ENCODE results near the gene EPHA8. TPM values are rescaled to one million over a fixed set of nuclear protein-coding genes. Genes with fewer than 3 reads are reported as not detected.

EPHA8 gene
- total and polyA plus RNA-seq, 8 donors = not detected

- WGBS, 5 donors = 33 to 73% (median 47%) methylated on average over 6 of the region's 6 CpGs
- no peak for DNase-seq
These were observed 73.6 kb downstream of the EPHA8 start for GRCh38 chr1:22636927-22637326.

DNA sequence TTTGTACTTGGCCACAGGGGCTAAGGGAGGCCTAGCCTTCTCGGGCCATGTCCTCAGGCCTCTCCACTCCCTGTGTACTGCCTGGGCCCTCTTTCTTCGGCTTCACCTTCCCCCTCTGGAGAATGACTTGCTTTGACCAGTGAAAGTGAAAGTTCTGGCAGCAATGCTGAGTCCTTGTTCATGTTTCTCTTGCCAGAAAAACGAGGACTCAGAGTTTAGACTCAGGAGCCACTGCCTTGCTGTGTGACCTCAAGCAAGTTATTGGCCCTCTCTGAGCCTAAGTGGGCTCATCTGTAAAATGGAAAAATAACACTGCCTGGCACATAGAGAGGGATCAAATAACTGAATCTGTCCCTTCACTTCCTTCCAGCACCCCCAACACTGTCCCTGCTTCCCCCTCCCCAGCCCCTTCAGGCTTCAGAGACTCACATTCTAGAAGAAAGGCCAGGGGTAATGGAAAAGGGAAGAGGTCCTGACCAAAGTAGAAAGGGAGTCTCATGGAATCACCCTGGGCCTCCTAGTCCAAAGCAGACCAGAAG, 74.7 kb downstream of the EPHA8 start:
- peaks cover 0 to 10% (median 7%) of the 10 kb centered on the region in 4 donors for H3K4me1 ChIP-seq
- H3K27ac ChIP-seq = peak overlapping the region in 1 of 5 donors; percentile 50
- TF ChIP-seq POLR2A (IDR thresholded peaks at IDR 0.05) = no peak
- TF ChIP-seq POLR2AphosphoS5 (IDR thresholded peaks at IDR 0.05) = no peak
- TF ChIP-seq CTCF (IDR thresholded peaks at IDR 0.05) = no peak
- no peak for TF ChIP-seq EP300 (IDR thresholded peaks at IDR 0.05)
- intact Hi-C loops (cut with DNase I; ENCODE audit: low total_unique reads) = no loop called here
- no peaks in the 10 kb centered on the region for H3K36me3 ChIP-seq
- H3K4me3 ChIP-seq = peak overlapping the region in 3 of 4 donors; percentile 15 to 31 (median 24)
- WGBS, 5 donors = 59 to 67% (median 66%) methylated on average over 3 of the region's 3 CpGs
- no peak for DNase-seq
- H3K9me3 ChIP-seq = no peaks in the 10 kb centered on the region
- H3K27me3 ChIP-seq = peaks cover 0 to 64% (median 0%) of the 10 kb centered on the region in 3 donors

More at GRCh38 chr1:22636927-22637326, 73.6 kb downstream of the EPHA8 start:
- H3K4me3 ChIP-seq = peak overlapping the region in 3 of 4 donors; percentile 15 to 31 (median 24)
- peaks cover 0 to 4% (median 3%) of the 10 kb centered on the region in 4 donors for H3K4me1 ChIP-seq
- H3K9me3 ChIP-seq = no peaks in the 10 kb centered on the region
- intact Hi-C loops (cut with DNase I; ENCODE audit: low total_unique reads) = no loop called here
- H3K27ac ChIP-seq = peak overlapping the region in 2 of 5 donors; percentile 1 to 36
- no peaks in the 10 kb centered on the region for H3K36me3 ChIP-seq
- peaks cover 0 to 62% (median 0%) of the 10 kb centered on the region in 3 donors for H3K27me3 ChIP-seq
- no peak for TF ChIP-seq POLR2A (IDR thresholded peaks at IDR 0.05)
- no peak for TF ChIP-seq EP300 (IDR thresholded peaks at IDR 0.05)
- TF ChIP-seq POLR2AphosphoS5 (IDR thresholded peaks at IDR 0.05) = no peak
- TF ChIP-seq CTCF (IDR thresholded peaks at IDR 0.05) = no peak

DNA sequence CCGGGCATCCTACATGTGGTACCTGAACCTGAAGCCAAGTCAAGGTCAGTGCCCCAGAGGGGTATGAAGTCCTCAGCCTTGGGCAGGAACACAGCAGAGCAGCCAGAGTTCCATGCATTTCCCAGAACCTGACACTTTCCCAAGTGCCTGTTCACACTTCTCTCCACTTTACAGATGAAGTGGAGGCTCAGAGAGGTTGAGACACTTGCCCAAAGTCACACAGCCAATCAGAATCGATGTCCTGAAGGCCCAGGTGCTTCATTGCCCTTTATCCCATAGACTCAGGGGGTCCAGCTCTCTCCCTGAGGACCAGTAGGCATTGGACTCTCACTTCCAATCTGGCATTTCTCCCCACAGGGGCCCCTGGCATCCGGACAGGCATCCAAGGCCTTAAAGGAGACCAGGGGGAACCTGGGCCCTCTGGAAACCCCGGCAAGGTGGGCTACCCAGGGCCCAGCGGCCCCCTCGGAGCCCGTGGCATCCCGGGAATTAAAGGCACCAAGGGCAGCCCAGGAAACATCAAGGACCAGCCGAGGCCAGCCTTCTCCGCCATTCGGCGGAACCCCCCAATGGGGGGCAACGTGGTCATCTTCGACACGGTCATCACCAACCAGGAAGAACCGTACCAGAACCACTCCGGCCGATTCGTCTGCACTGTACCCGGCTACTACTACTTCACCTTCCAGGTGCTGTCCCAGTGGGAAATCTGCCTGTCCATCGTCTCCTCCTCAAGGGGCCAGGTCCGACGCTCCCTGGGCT, 75.4 kb downstream of the EPHA8 start:
- TF ChIP-seq POLR2A (IDR thresholded peaks at IDR 0.05) = no peak
- TF ChIP-seq EP300 (IDR thresholded peaks at IDR 0.05) = no peak
- no peak for TF ChIP-seq CTCF (IDR thresholded peaks at IDR 0.05)
- TF ChIP-seq POLR2AphosphoS5 (IDR thresholded peaks at IDR 0.05) = no peak
- DNase-seq = no peak
- Histone ChIP-seq H3K4me1 (peaks cover 0 to 10% (median 7%) of the 10 kb centered on the region in 4 donors), H3K27me3 (peaks cover 0 to 66% (median 0%) of the 10 kb centered on the region in 3 donors), H3K4me3 (peak overlapping the region in 3 of 4 donors; percentile 15 to 31 (median 22)), H3K27ac (no peak overlapping the region), H3K36me3 (no peaks in the 10 kb centered on the region), H3K9me3 (no peaks in the 10 kb centered on the region)
- intact Hi-C loops (cut with DNase I; ENCODE audit: low total_unique reads) = no loop called here
- 81 to 86% (median 84%) methylated on average over 17 to 23 of the region's 23 CpGs for WGBS, 5 donors

DNA sequence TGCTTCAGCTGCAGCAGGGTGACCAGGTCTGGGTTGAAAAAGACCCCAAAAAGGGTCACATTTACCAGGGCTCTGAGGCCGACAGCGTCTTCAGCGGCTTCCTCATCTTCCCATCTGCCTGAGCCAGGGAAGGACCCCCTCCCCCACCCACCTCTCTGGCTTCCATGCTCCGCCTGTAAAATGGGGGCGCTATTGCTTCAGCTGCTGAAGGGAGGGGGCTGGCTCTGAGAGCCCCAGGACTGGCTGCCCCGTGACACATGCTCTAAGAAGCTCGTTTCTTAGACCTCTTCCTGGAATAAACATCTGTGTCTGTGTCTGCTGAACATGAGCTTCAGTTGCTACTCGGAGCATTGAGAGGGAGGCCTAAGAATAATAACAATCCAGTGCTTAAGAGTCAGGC, 76.0 kb downstream of the EPHA8 start:
- peaks cover 0 to 72% (median 0%) of the 10 kb centered on the region in 3 donors for H3K27me3 ChIP-seq
- H3K27ac ChIP-seq = no peak overlapping the region
- H3K4me1 ChIP-seq = peaks cover 0 to 10% (median 7%) of the 10 kb centered on the region in 4 donors
- H3K9me3 ChIP-seq = no peaks in the 10 kb centered on the region
- DNase-seq = peak in 1 of 2 donors; percentile 48
- intact Hi-C loops (cut with DNase I; ENCODE audit: low total_unique reads) = no loop called here
- TF ChIP-seq POLR2A (IDR thresholded peaks at IDR 0.05) (no peak), POLR2AphosphoS5 (IDR thresholded peaks at IDR 0.05) (no peak), CTCF (IDR thresholded peaks at IDR 0.05) (no peak), EP300 (IDR thresholded peaks at IDR 0.05) (no peak)
- no peaks in the 10 kb centered on the region for H3K36me3 ChIP-seq
- 32 to 47% (median 44%) methylated on average over 8 of the region's 8 CpGs for WGBS, 5 donors
- peak overlapping the region in 2 of 4 donors; percentile 22 to 31 for H3K4me3 ChIP-seq
